ENCODE results near the gene CBFA2T2. TPM values are rescaled to one million over a fixed set of nuclear protein-coding genes. Genes with fewer than 3 reads are reported as not detected.

Gene CBFA2T2
- total RNA-seq, 4 donors from 2014 or later, result 16.7 to 22.5 (median 19.1) TPM

DNA sequence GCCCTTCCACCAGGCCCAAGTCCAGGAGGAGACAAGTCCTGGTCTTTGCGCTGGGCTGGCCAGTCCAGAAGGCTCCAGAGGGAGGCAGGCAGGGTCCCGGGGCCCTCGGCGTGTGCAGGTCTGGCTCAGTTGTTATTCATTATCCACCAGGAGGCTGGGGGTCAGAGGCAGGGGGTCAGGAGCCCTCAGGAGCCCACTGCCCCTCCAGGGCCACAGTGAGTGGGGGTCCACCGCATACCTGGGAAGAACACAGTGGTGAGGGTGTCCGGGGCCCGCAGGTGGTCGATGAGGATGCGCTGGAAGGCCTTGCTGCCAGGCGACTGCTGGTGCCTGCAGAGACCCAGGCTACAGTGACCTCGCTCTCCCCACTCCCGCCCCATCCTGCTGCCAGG lies 167.8 kb downstream of the CBFA2T2 start:
- DNase-seq (ENCODE audit: low spot score in 2 of 2), result no peak
- TF ChIP-seq POLR2A (IDR thresholded peaks at IDR 0.05) (no peak), EP300 (IDR thresholded peaks at IDR 0.05) (no peak)
- TF ChIP-seq, protein P1, sequence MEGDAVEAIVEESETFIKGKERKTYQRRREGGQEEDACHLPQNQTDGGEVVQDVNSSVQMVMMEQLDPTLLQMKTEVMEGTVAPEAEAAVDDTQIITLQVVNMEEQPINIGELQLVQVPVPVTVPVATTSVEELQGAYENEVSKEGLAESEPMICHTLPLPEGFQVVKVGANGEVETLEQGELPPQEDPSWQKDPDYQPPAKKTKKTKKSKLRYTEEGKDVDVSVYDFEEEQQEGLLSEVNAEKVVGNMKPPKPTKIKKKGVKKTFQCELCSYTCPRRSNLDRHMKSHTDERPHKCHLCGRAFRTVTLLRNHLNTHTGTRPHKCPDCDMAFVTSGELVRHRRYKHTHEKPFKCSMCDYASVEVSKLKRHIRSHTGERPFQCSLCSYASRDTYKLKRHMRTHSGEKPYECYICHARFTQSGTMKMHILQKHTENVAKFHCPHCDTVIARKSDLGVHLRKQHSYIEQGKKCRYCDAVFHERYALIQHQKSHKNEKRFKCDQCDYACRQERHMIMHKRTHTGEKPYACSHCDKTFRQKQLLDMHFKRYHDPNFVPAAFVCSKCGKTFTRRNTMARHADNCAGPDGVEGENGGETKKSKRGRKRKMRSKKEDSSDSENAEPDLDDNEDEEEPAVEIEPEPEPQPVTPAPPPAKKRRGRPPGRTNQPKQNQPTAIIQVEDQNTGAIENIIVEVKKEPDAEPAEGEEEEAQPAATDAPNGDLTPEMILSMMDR (IDR thresholded peaks at IDR 0.05), result no peak
- 92 to 93% methylated on average over 9 to 12 of the region's 12 CpGs for WGBS, 2 donors
- no peak overlapping the region for H3K27ac ChIP-seq
- H3K4me1 ChIP-seq, result peaks cover 0 to 14% (median 4%) of the 10 kb centered on the region in 4 donors
- H3K9me3 ChIP-seq, result no peaks in the 10 kb centered on the region
- H3K36me3 ChIP-seq, result peaks cover 0 to 46% (median 0%) of the 10 kb centered on the region in 3 donors
- H3K27me3 ChIP-seq, result no peaks in the 10 kb centered on the region
- H3K4me3 ChIP-seq, result no peak overlapping the region

DNA sequence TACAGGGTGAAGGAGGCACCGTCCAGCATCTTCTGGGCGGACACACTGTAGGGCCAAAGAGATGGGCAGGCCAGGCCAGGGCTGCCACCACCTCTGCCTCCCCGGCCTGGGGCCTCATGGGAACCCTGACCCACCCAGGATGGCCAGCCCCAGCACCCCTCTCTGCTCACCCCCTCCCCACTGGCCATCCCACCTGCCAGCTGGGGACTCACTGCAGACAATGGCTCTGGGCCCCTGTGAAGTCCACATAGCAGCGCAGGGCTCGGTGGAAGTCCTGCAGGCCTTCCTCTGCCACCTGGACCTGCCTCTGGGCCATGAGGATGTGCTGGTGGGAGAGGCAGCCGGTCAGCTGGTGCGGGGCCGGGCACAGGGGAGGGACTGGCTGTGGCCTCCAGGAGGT lies 168.6 kb downstream of the CBFA2T2 start:
- TF ChIP-seq POLR2A (IDR thresholded peaks at IDR 0.05) (no peak), EP300 (IDR thresholded peaks at IDR 0.05) (no peak)
- TF ChIP-seq, protein P1 (IDR thresholded peaks at IDR 0.05), result no peak
- 91 to 94% methylated on average over 6 to 7 of the region's 8 CpGs for WGBS, 2 donors
- H3K4me1 ChIP-seq, result peaks cover 0 to 12% (median under 1%) of the 10 kb centered on the region in 4 donors

DNA sequence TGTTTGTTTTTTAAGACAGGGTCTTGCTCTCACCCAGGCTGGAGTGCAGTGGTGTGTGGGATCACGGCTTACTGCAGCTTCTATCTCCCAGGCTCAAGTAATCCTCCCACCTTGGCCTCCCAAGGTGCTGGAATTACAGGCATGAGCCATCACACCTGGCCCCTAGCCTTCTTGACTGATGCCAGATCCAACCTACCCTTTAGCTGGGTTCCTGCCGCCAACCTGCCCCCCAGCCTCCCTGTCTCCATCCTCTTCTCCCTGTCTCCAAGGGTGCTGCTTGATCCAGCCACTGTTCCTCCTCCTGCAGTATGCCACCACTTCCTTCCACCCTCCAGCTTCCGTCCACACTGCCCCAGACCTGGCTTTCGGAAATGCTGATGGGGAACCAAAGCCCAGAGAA lies 169.0 kb downstream of the CBFA2T2 start:
- 92 to 97% methylated on average over 4 of the region's 4 CpGs for WGBS, 2 donors
- DNase-seq (ENCODE audit: low spot score in 2 of 2), result no peak
- Histone ChIP-seq H3K36me3 (peaks cover 0 to 46% (median 0%) of the 10 kb centered on the region in 3 donors), H3K27me3 (no peaks in the 10 kb centered on the region), H3K4me3 (no peak overlapping the region), H3K9me3 (no peaks in the 10 kb centered on the region), H3K4me1 (peaks cover 0 to 12% (median 0%) of the 10 kb centered on the region in 4 donors), H3K27ac (no peak overlapping the region)
- TF ChIP-seq EP300 (IDR thresholded peaks at IDR 0.05), result no peak

More for the DNA sequence above, 168.6 kb downstream of the CBFA2T2 start:
- Histone ChIP-seq H3K27ac (no peak overlapping the region), H3K27me3 (no peaks in the 10 kb centered on the region), H3K9me3 (no peaks in the 10 kb centered on the region), H3K4me3 (no peak overlapping the region), H3K36me3 (peaks cover 0 to 46% (median 0%) of the 10 kb centered on the region in 3 donors)
- DNase-seq (ENCODE audit: low spot score in 2 of 2), result no peak

DNA sequence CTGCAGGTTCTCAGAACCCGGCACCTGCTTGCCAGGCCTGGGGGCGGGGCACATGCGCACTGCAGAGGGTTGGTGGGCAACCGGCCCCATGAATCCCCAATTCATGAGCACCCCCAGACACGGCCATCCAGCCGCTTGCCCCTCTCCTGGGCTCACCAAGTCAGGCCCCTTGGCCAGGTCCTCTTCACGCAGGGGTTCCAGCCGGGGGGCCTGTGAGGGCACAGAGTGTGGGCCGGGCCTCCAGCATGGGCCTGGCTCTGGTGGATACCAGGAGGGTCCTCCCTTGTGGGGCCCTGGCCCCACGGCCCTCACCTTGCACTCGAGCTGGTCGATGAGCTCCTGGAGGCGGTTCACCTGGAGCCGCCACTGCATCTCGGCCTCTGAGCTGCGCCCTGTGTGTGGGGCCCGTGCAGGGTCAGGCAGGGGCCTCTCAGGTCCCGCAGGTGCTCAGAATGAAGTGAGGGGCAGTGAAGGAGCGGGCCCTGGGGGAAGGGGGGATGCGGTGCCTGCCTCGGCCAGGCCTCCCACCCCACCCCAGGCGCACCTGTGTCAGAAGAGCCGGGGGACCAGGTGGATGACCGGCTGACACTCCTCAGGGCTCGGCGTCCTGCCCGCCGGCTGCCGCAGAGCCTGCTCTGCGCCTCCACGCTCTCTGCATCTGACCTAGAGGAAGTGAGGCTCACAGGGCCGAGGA lies 169.6 kb downstream of the CBFA2T2 start:
- H3K27ac ChIP-seq, result no peak overlapping the region
- TF ChIP-seq EP300 (IDR thresholded peaks at IDR 0.05) (no peak), POLR2A (IDR thresholded peaks at IDR 0.05) (no peak)
- TF ChIP-seq, protein P1 (IDR thresholded peaks at IDR 0.05), result no peak
- 93 to 95% methylated on average over 25 to 32 of the region's 32 CpGs for WGBS, 2 donors
- H3K4me1 ChIP-seq, result peaks cover 0 to 18% (median 3%) of the 10 kb centered on the region in 4 donors
- no peak overlapping the region for H3K4me3 ChIP-seq
- peaks cover 0 to 46% (median 0%) of the 10 kb centered on the region in 3 donors for H3K36me3 ChIP-seq
- H3K27me3 ChIP-seq, result no peaks in the 10 kb centered on the region
- no peak for DNase-seq (ENCODE audit: low spot score in 2 of 2)
- no peaks in the 10 kb centered on the region for H3K9me3 ChIP-seq

DNA sequence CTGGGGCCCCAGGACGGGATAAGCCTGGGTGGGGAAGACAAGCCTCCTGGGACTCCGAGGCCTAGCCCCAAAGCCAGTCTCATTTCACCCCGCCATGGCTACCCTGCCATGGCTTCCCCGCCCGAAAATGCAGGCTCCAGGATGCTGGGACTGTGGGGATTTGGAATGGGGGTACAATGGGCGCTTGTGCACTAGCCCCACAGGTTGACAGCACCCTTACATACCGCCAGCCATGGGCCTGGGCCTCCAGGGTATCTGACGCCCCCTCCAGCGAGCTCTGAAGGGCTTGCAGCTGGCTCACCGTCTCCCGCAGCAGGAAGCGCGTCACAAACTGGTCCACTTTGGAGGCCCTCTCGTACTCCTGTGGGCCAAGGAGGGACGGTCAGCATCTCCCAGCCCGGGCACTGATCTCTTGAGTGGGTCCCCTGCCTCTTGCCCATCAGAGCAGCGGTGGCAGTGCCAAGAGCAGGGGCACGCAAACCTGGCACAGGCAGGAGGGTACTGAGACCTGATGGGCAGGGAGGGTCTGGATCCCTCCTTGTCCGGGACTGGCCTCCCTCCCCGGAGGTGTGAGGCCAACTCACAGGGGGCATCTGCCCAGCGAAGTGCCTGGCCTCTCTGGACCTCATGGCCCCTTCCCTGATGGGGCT lies 170.3 kb downstream of the CBFA2T2 start:
- TF ChIP-seq, protein P1 (IDR thresholded peaks at IDR 0.05), result no peak
- TF ChIP-seq EP300 (IDR thresholded peaks at IDR 0.05) (no peak), POLR2A (IDR thresholded peaks at IDR 0.05) (no peak)
- Histone ChIP-seq H3K4me3 (no peak overlapping the region), H3K27ac (no peak overlapping the region), H3K9me3 (no peaks in the 10 kb centered on the region), H3K4me1 (peaks cover 0 to 24% (median 3%) of the 10 kb centered on the region in 4 donors), H3K27me3 (no peaks in the 10 kb centered on the region), H3K36me3 (peaks cover 0 to 46% (median 0%) of the 10 kb centered on the region in 3 donors)
- 90 to 94% methylated on average over 13 to 19 of the region's 21 CpGs for WGBS, 2 donors
- no peak for DNase-seq (ENCODE audit: low spot score in 2 of 2)

All from tibial nerve (tissue), 4 donors.